H7 (cell line): ENCODE results near the gene KPNA5. TPM values are rescaled to one million over a fixed set of nuclear protein-coding genes. Genes with fewer than 3 reads are reported as not detected.
"Not testable (repeated sequence)": the region's sequence is repeated elsewhere in the genome, so short reads cannot be mapped to it uniquely, and the experiment has no call there.

Experiments used
- DNase-seq: peaks from one replicate; pipeline ENCODE4 v3.0.0; 2012
- H3K27me3 ChIP-seq: 2 replicates; pipeline ENCODE4 v1.6.0; 2011; ENCODE audit warnings: mild to moderate bottlenecking, low read length; ENCODE audit not compliant: control insufficient read depth, insufficient read depth
- H3K36me3 ChIP-seq: replicated peaks from 2 replicates; pipeline ENCODE4 v1.5.1; 2011; ENCODE audit warnings: low read length; ENCODE audit not compliant: control insufficient read depth, insufficient read depth
- H3K4me3 ChIP-seq: 2 replicates; pipeline ENCODE4 v1.5.1; 2011; ENCODE audit warnings: low read depth, mild to moderate bottlenecking, control low read depth, low read length, moderate library complexity; ENCODE audit not compliant: insufficient read depth
- total RNA-seq: library from RNA; depleted of rRNA; stranded (reverse); fragments of >200 nt; shearing (Covaris generic); gene quantifications from 2 replicates; pipeline ENCODE4 v1.2.3, GENCODE V29; 2014

The KPNA5 gene
- total RNA-seq, 1 experiment from 2014 or later = 8.6 TPM

DNA sequence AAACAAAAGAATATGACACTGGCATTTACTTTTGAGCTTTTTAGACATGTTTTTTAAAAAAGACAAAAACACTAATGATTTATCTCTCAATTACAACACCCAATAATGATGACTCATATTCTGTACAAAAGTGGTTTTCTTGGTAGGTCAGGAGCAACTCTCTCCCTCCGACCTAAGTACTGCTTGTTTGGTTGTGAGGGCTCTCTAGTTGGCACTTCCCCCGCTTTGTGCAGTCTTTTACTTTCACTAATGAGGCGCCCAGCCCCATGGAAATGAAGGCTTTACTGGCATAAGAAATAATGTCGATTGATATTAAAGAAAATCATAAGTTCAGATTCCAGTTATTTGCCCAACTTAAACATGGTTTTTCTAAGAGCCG is 1.3 kb downstream of the KPNA5 start:
- Histone ChIP-seq H3K27me3 (no peaks in the 10 kb centered on the region), H3K4me3 (peak overlapping the region; percentile 1; the same call in 1 of the 2 replicates), H3K36me3 (no peaks in the 10 kb centered on the region)
- DNase-seq = peak; percentile 22

DNA sequence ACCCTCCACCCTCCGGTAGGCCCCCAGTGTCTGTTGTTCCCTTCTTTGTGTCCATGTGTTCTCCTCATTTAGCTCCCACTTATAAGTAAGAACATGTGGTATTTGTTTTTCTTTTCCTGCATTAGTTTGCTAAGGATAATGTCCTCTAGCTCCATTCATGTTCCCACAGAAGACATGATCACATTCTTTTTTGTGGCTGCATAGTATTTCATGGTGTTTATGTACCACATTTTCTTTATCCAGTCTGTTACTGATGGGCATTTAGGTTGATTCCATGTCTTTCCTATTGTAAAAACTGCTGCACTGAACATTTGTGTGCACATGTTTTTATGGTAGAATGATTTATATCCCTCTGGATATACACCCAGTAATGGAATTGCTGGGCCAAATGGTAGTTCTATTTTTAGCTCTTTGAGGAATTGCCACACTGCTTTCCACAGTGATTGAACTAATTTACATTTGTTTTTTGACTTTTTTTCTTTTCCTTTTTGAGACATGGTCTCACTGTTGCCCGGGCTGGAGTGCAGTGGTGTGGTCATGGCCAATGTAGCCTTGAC is 4.5 kb downstream of the KPNA5 start:
- DNase-seq = no peak
- no peaks in the 10 kb centered on the region for H3K27me3 ChIP-seq
- H3K4me3 ChIP-seq = no peak overlapping the region
- no peaks in the 10 kb centered on the region for H3K36me3 ChIP-seq

DNA sequence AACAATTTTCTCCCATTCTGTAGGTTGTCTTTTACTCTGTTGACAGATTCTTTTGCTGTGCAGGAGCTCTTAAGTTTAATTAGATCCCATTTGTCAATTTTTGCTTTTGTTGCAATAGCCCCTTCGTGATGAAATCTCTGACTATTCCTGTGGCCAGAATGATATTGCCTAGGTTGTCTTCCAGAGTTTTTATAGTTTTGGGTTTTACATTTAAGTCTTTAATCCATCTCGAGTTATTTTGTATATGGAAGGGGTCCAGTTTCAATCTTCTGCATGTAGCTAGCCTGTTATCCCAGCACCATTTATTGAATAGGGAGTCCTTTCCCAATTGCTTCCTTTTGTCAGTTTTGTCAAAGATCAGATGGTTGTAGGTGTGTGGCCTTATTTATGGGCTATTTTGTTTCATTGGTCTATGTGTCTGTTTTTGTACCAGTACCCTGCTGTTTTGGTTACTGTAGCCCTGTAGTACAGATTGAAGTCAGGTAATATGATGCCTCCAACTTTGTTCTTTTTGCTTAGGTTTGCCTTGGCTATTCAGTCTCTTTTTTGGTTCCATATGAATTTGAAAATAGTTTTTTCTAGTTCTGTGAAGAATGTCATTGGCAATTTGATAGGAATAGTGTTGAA is 5.6 kb downstream of the KPNA5 start:
- not testable (repeated sequence) for H3K36me3 ChIP-seq, DNase-seq, H3K4me3 ChIP-seq, H3K27me3 ChIP-seq

DNA sequence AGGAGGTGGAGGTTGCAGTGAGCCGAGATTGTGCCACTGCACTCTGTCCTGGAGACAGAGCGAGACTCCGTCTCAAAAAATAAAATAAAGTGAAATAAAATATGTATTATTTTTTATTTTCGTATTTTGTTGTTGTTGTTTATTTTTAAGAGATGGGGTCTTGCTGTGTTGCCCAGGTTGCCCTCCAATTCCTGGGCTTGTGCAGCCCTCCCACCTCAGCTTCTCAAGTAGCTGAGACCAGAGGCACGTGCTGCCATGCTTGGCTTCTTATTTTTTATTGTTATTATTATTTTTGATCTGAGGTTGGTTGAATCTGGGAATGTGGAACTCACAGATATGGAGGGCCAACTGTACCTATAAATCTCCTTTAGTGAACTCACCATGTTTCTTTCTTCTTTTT is 10.1 kb downstream of the KPNA5 start:
- no peak for DNase-seq

DNA sequence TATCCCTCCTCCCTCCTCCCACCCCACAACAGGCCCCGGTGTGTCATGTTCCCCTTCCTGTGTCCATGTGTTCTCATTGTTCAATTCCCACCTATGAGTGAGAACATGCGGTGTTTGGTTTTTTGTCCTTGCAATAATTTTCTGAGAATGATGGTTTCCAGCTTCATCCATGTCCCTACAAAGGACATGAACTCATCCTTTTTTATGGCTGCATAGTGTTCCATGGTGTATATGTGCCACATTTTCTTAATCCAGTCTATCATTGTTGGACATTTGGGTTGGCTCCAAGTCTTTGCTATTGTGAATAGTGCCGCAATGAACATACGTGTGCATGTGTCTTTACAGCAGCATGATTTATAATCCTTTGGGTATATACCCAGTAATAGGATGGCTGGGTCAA is 11.9 kb downstream of the KPNA5 start:
- not testable (repeated sequence) for H3K36me3 ChIP-seq, H3K27me3 ChIP-seq, H3K4me3 ChIP-seq, DNase-seq

More for the DNA sequence above, 10.1 kb downstream of the KPNA5 start:
- Histone ChIP-seq H3K4me3 (no peak overlapping the region), H3K27me3 (no peaks in the 10 kb centered on the region), H3K36me3 (no peaks in the 10 kb centered on the region; the same call in 1 of the 2 replicates)

DNA sequence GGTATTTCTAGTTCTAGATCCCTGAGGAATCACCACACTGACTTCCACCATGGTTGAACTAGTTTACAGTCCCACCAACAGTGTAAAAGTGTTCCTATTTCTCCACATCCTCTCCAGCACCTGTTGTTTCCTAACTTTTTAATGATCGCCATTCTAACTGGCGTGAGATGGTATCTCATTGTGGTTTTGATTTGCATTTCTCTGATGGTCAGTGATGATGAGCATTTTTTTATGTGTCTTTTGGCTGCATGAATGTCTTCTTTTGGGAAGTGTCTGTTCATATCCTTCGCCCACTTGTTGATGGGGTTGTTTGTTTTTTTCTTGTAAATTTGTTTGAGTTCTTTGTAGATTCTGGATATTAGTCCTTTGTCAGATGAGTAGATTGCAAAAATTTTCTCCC is 12.3 kb downstream of the KPNA5 start:
- H3K4me3 ChIP-seq, DNase-seq, H3K36me3 ChIP-seq, H3K27me3 ChIP-seq: not testable (repeated sequence)

DNA sequence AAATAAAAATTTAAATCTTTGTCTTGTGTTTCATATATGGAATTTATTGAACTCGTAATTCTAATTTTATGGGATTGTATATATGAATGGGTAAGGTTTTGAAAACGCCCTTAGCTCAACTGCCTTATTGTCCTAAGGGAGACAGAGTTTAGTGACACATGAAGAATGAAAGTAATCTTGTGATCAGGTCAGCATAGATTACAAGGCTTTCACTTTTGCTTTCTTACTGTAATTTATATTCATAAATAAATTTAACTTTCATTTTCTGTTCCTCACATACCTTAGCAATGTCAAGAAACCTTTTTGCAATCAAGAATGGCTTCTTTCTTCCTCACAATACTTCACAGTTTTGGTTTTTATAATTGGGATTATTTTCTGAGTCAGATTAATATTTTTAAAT is 14.4 kb downstream of the KPNA5 start:
- no peaks in the 10 kb centered on the region; the same call in 1 of the 2 replicates for H3K36me3 ChIP-seq
- H3K27me3 ChIP-seq = no peaks in the 10 kb centered on the region
- H3K4me3 ChIP-seq = no peak overlapping the region
- DNase-seq = no peak

DNA sequence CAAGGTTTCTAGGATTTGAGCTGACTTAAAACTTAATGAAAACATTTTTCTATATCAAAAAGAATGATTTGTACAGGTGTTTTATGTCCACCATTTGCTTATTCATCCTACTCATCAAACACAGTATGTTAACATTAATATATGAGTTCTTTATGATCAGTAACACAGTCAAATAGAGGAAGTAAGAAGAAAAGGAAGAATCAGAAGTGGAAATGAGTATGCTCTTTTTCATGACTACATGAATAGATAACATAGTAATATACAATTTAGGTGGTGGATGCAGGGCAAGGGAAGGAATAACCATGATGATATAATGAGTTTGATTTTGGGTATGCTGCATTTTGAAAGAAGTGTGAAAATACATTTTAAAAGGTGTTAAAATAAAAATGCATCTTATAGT is 16.5 kb downstream of the KPNA5 start:
- H3K27me3 ChIP-seq = no peaks in the 10 kb centered on the region
- DNase-seq = no peak
- no peak overlapping the region for H3K4me3 ChIP-seq
- no peaks in the 10 kb centered on the region; the same call in 1 of the 2 replicates for H3K36me3 ChIP-seq

DNA sequence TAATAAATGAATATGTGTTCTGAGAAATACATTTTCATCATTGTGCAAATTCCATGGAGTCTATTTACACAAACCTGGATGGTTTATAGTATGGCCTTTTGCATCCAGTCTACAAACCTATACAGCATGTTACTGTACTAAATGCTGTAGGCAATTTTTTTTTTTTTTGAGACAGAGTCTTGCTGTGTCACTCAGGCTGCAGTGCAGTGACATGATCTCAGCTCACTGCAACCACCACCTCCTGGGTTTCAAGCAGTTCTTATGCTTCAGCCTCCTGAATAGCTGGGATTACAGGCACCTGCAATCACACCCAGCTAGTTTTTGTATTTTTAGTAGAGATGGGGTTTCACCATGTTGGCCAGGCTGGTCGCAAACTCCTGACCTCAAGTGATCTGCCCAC is 22.9 kb downstream of the KPNA5 start:
- not testable (repeated sequence) for H3K4me3 ChIP-seq, DNase-seq, H3K36me3 ChIP-seq, H3K27me3 ChIP-seq

DNA sequence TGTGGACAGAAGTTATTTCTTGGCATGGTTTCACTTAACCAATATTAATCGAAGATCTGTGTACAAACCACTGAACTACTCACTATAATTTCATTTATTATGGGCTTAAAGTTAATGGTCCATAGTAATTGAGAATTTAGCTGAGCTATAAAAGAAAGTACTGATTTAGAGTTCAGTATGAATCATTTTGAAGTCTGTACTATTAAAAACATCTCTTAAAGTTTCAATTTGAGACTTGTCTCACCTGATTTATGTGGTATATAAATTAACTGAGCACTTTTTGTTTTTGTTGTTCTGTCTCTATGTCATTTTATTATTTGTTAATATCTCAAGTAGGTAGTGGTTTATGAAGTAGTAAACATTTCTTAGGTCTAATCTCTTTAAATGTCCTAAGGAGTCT is 24.9 kb downstream of the KPNA5 start:
- no peak overlapping the region for H3K4me3 ChIP-seq
- peaks cover 1% of the 10 kb centered on the region; the same call in 1 of the 2 replicates for H3K36me3 ChIP-seq
- no peaks in the 10 kb centered on the region for H3K27me3 ChIP-seq
- DNase-seq = no peak

DNA sequence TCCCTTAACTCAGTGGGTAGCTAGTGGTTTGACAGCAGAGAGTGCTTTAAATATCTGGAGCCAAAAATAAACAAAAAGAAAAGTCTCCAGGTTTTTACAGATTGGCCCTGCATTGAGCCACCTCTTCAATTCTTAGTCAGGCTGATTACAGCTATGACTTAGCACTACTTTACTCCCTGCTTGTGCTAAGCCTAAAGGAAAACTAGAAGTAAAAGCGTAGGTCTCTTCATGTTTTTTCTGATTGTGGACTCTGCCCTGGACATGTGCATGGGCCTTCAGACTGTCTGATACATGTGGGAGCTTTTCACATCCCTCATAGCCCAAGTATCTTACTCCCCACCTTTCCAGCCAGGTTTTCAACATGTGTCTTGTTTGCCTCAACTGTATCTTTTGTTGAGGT is 33.3 kb downstream of the KPNA5 start:
- Histone ChIP-seq H3K36me3 (peaks cover 2% of the 10 kb centered on the region; the same call in 1 of the 2 replicates), H3K27me3 (no peaks in the 10 kb centered on the region), H3K4me3 (no peak overlapping the region)
- DNase-seq = no peak

DNA sequence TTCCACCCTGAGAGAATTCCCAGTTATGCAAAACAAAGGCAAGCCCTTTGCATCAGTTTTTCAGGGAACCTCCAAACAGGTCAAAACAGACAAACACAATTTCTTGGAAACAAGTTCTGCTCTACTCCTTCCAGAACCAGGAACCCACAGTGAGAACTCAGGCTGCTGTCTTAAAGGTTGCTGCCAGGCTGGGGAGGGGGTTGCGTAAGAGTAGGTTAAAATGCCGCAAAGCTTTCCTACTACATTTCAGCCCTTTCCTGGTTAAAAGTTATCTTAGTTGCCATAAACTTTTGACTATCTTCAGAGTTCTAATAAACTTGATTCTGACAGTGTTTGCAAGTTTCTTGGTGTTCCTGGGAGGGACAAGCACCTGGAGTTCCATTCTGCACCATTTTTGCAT is 33.8 kb downstream of the KPNA5 start:
- no peak for DNase-seq
- no peak overlapping the region for H3K4me3 ChIP-seq
- H3K36me3 ChIP-seq = peaks cover 2% of the 10 kb centered on the region; the same call in 1 of the 2 replicates
- no peaks in the 10 kb centered on the region for H3K27me3 ChIP-seq

DNA sequence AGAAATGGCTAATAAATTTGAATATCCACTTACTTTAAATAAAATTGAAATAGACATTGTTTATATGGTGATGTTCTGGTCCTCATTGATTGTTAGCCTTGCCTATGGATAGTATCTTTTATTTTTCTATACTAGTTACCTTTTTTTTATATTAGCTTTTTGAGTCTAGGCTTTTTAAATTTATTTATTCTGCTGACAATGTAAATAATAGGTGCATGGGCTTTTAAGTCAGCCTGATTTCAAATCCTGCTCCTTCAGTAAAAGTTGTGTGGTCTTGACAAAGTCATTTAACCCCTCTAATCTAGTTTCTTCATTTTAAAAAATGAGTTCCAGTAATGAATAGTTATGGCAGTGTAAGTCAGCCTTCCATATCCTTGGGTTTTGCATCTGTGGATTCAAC is 45.9 kb downstream of the KPNA5 start:
- peaks cover 3% of the 10 kb centered on the region for H3K36me3 ChIP-seq
- no peak for DNase-seq
- no peaks in the 10 kb centered on the region for H3K27me3 ChIP-seq
- H3K4me3 ChIP-seq = no peak overlapping the region

DNA sequence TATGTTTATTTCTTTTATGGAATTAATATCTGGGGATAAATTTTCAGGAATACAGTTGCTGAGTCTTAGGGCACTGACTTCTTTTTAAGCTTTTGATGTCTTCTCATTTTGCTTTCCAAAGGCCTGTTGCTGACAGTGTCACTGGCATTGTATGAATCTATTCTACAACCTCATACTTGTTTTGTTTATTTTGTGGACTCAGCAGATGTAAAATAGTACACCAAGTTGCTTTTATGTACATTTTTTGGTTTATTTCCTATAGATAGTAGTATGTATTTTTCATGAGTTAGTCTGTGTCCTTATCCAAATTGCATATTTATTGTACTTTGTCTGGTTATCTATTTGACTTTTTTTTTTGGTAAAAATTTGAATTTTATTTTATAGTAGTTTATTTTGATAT is 49.5 kb downstream of the KPNA5 start:
- no peak overlapping the region for H3K4me3 ChIP-seq
- no peaks in the 10 kb centered on the region for H3K27me3 ChIP-seq
- H3K36me3 ChIP-seq = peaks cover 3% of the 10 kb centered on the region
- DNase-seq = no peak

DNA sequence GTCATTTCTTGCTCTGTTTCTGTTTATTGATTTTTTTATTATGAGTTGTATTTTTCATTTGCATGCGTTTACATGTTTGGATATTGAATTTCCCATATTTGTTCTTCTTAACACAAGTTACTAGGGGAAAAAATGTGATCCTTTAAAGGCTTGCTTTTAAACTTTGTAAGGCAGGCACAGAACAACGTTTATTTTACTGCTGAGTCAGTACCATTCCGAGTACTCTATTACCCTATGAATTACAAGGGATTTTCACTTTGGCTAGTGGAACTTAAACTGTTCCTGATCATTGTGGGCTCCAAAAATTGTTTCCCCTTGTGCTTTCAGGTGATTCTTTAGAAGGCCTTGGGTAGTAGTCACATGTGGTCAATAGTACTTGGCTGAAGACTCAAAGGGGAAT is 56.0 kb downstream of the KPNA5 start:
- no peak for DNase-seq
- Histone ChIP-seq H3K27me3 (no peaks in the 10 kb centered on the region), H3K4me3 (no peak overlapping the region), H3K36me3 (peaks cover 2% of the 10 kb centered on the region; the same call in 1 of the 2 replicates)
